GM12891 (cell line): ENCODE results near the gene SEC31A.

Source experiments
- PAX5 ChIP-seq: IDR thresholded peaks from 2 replicates; pipeline ENCODE4 v1.6.1; 2011; ENCODE audit warnings: low read length, moderate library complexity, mild to moderate bottlenecking; ENCODE audit not compliant: insufficient read depth, severe bottlenecking
- POLR2A ChIP-seq: IDR thresholded peaks from 2 replicates; pipeline ENCODE4 v1.6.1; 2011; ENCODE audit warnings: low read depth, low read length, control low read depth
- POLR2AphosphoS5 ChIP-seq: IDR thresholded peaks from 2 replicates; pipeline ENCODE4 v1.6.1; 2011; ENCODE audit warnings: low read depth, low read length, control low read depth
- TAF1 ChIP-seq: IDR thresholded peaks from 2 replicates; pipeline ENCODE4 v1.6.1; 2011; ENCODE audit warnings: low read depth, low read length, control low read depth

GRCh38 chr4:82901183-82901718 lies 10.3 kb upstream of the SEC31A start:
- TF ChIP-seq POLR2A (peak; percentile 75; the same call in 1 of the 2 replicates), POLR2AphosphoS5 (no peak), PAX5 (no peak), TAF1 (no peak)
